ENCODE data around the gene IGSF9B. TPM values are rescaled to one million over a fixed set of nuclear protein-coding genes. Genes with fewer than 3 reads are reported as not detected.

IGSF9B gene
- total RNA-seq, 2 experiments from 2014 or later: 79.0 to 84.2 TPM

GRCh38 chr11:133918608-133919260, 38.0 kb downstream of the IGSF9B start:
- intact Hi-C loops (cut with DNase I, micrococcal nuclease): no loop called here
- ChIA-PET CTCF (interaction anchor here (0.6 to 1.6 kb wide), 2 partner anchors 12 to 132 kb away, joined by 3 to 5 read pairs; no protein-coding TSS in a partner anchor), POLR2A (interaction anchor here (0.5 kb wide), 1 partner anchor 305 kb away, joined by 3 read pairs; the partner anchor contains the start of gene NCAPD3)

GRCh38 chr11:133917921-133918607, 38.7 kb downstream of the IGSF9B start:
- Mint-ChIP-seq H3K27me3 (no peaks in the 10 kb centered on the region), H3K27ac (no peak overlapping the region), H3K4me3 (no peak overlapping the region), H3K36me3 (ENCODE audit: low read depth) (peaks cover 44% of the 10 kb centered on the region), H3K4me1 (peaks cover 3% of the 10 kb centered on the region), H3K9me3 (ENCODE audit: low read depth) (no peaks in the 10 kb centered on the region)
- ATAC-seq: peak; percentile 27
- CTCF ChIA-PET: interaction anchor here (0.6 to 2.9 kb wide), 3 partner anchors 9 to 133 kb away, joined by 3 to 8 read pairs (median 5); no protein-coding TSS in a partner anchor
- intact Hi-C loops (cut with DNase I, micrococcal nuclease): no loop called here
- POLR2A ChIA-PET: no interaction called here
- DNase-seq: peak; percentile 26

More at GRCh38 chr11:133918608-133919260, 38.0 kb downstream of the IGSF9B start:
- H3K4me1 Mint-ChIP-seq: peaks cover 3% of the 10 kb centered on the region
- H3K36me3 Mint-ChIP-seq (ENCODE audit: low read depth): peaks cover 45% of the 10 kb centered on the region
- H3K27me3 Mint-ChIP-seq: no peaks in the 10 kb centered on the region
- no peak for DNase-seq
- peak overlapping the region; percentile 17 for H3K4me3 Mint-ChIP-seq
- ATAC-seq: peak; percentile 24
- H3K9me3 Mint-ChIP-seq (ENCODE audit: low read depth): no peaks in the 10 kb centered on the region
- no peak overlapping the region for H3K27ac Mint-ChIP-seq

- CTCF ChIA-PET: interaction anchor here (0.5 to 2.9 kb wide), 5 partner anchors 10 to 354 kb away, joined by 3 to 8 read pairs (median 3); no protein-coding TSS in a partner anchor
- no peak overlapping the region for H3K27ac Mint-ChIP-seq
- POLR2A ChIA-PET: interaction anchor here (0.6 kb wide), 1 partner anchor 681 kb away, joined by 4 read pairs; no protein-coding TSS in a partner anchor
These were observed 39.9 kb downstream of the IGSF9B start for GRCh38 chr11:133916784-133917440.

GRCh38 chr11:133913761-133914160, 43.0 kb downstream of the IGSF9B start:
- CTCF ChIA-PET: interaction anchor here (1.0 kb wide), 1 partner anchor 98 kb away, joined by 3 read pairs; no protein-coding TSS in a partner anchor
- intact Hi-C loops (cut with DNase I, micrococcal nuclease): no loop called here
- ATAC-seq: no peak
- Mint-ChIP-seq H3K36me3 (ENCODE audit: low read depth) (peaks cover 44% of the 10 kb centered on the region), H3K27ac (no peak overlapping the region), H3K27me3 (no peaks in the 10 kb centered on the region), H3K4me1 (peaks cover 2% of the 10 kb centered on the region), H3K4me3 (no peak overlapping the region), H3K9me3 (ENCODE audit: low read depth) (no peaks in the 10 kb centered on the region)
- POLR2A ChIA-PET: interaction anchor here (0.6 kb wide), 1 partner anchor 484 kb away, joined by 10 read pairs; no protein-coding TSS in a partner anchor
- no peak for DNase-seq

More at GRCh38 chr11:133916784-133917440, 39.9 kb downstream of the IGSF9B start:
- Mint-ChIP-seq H3K4me3 (no peak overlapping the region), H3K36me3 (ENCODE audit: low read depth) (peaks cover 41% of the 10 kb centered on the region), H3K4me1 (peaks cover 3% of the 10 kb centered on the region), H3K27me3 (no peaks in the 10 kb centered on the region), H3K9me3 (ENCODE audit: low read depth) (no peaks in the 10 kb centered on the region)
- intact Hi-C loops (cut with DNase I, micrococcal nuclease): no loop called here
- ATAC-seq: no peak
- DNase-seq: no peak

GRCh38 chr11:133911171-133911570, 45.6 kb downstream of the IGSF9B start:
- Mint-ChIP-seq H3K27me3 (no peaks in the 10 kb centered on the region), H3K9me3 (ENCODE audit: low read depth) (no peaks in the 10 kb centered on the region), H3K4me1 (no peaks in the 10 kb centered on the region), H3K36me3 (ENCODE audit: low read depth) (peaks cover 48% of the 10 kb centered on the region), H3K27ac (no peak overlapping the region), H3K4me3 (no peak overlapping the region)
- ChIA-PET POLR2A (no interaction called here), CTCF (interaction anchor here (0.6 to 1.7 kb wide), 3 partner anchors 13 to 228 kb away, joined by 3 read pairs; no protein-coding TSS in a partner anchor)
- no peak for DNase-seq
- intact Hi-C loops (cut with DNase I, micrococcal nuclease): no loop called here
- peak; percentile 76 for ATAC-seq

GRCh38 chr11:133910101-133910500, 46.7 kb downstream of the IGSF9B start:
- POLR2A ChIA-PET: no interaction called here

GRCh38 chr11:133908827-133909226, 47.9 kb downstream of the IGSF9B start:
- Mint-ChIP-seq H3K4me3 (no peak overlapping the region), H3K36me3 (ENCODE audit: low read depth) (peaks cover 47% of the 10 kb centered on the region)
- no peak for DNase-seq

More at GRCh38 chr11:133910101-133910500, 46.7 kb downstream of the IGSF9B start:
- no peaks in the 10 kb centered on the region for H3K9me3 Mint-ChIP-seq (ENCODE audit: low read depth)
- H3K27me3 Mint-ChIP-seq: no peaks in the 10 kb centered on the region
- no peak overlapping the region for H3K4me3 Mint-ChIP-seq
- H3K36me3 Mint-ChIP-seq (ENCODE audit: low read depth): peaks cover 52% of the 10 kb centered on the region
- no peak overlapping the region for H3K27ac Mint-ChIP-seq
- CTCF ChIA-PET: interaction anchor here (0.6 kb wide), 1 partner anchor 13 kb away, joined by 3 read pairs; no protein-coding TSS in a partner anchor
- H3K4me1 Mint-ChIP-seq: no peaks in the 10 kb centered on the region
- intact Hi-C loops (cut with DNase I, micrococcal nuclease): no loop called here
- DNase-seq (no peak), ATAC-seq (no peak)

GRCh38 chr11:133907841-133908241, 48.9 kb downstream of the IGSF9B start:
- intact Hi-C loops (cut with DNase I, micrococcal nuclease): no loop called here
- CTCF ChIA-PET: interaction anchor here (1.0 kb wide), 1 partner anchor 142 kb away, joined by 4 read pairs; no protein-coding TSS in a partner anchor
- H3K4me3 Mint-ChIP-seq: no peak overlapping the region

More at GRCh38 chr11:133908827-133909226, 47.9 kb downstream of the IGSF9B start:
- no peaks in the 10 kb centered on the region for H3K9me3 Mint-ChIP-seq (ENCODE audit: low read depth)
- ATAC-seq: no peak
- no peaks in the 10 kb centered on the region for H3K27me3 Mint-ChIP-seq
- POLR2A ChIA-PET: no interaction called here
- no peaks in the 10 kb centered on the region for H3K4me1 Mint-ChIP-seq
- no peak overlapping the region for H3K27ac Mint-ChIP-seq
- intact Hi-C loops (cut with DNase I, micrococcal nuclease): no loop called here
- CTCF ChIA-PET: no interaction called here

GRCh38 chr11:133907216-133907615, 49.6 kb downstream of the IGSF9B start:
- H3K27ac Mint-ChIP-seq: no peak overlapping the region
- H3K4me3 Mint-ChIP-seq: no peak overlapping the region

More at GRCh38 chr11:133907841-133908241, 48.9 kb downstream of the IGSF9B start:
- Mint-ChIP-seq H3K27me3 (no peaks in the 10 kb centered on the region), H3K9me3 (ENCODE audit: low read depth) (no peaks in the 10 kb centered on the region), H3K36me3 (ENCODE audit: low read depth) (peaks cover 41% of the 10 kb centered on the region), H3K27ac (no peak overlapping the region), H3K4me1 (no peaks in the 10 kb centered on the region)
- POLR2A ChIA-PET: no interaction called here
- DNase-seq (peak; percentile 2), ATAC-seq (no peak)

GRCh38 chr11:133906746-133907145, 50.0 kb downstream of the IGSF9B start:
- POLR2A ChIA-PET: no interaction called here
- CTCF ChIA-PET: interaction anchor here (0.7 to 1.0 kb wide), 2 partner anchors 12 to 144 kb away, joined by 3 to 4 read pairs; no protein-coding TSS in a partner anchor
- Mint-ChIP-seq H3K9me3 (ENCODE audit: low read depth) (no peaks in the 10 kb centered on the region), H3K27me3 (no peaks in the 10 kb centered on the region), H3K4me1 (no peaks in the 10 kb centered on the region), H3K27ac (no peak overlapping the region), H3K4me3 (no peak overlapping the region), H3K36me3 (ENCODE audit: low read depth) (peaks cover 35% of the 10 kb centered on the region)
- DNase-seq (peak; percentile 1), ATAC-seq (no peak)
- intact Hi-C loops (cut with DNase I, micrococcal nuclease): no loop called here

More at GRCh38 chr11:133907216-133907615, 49.6 kb downstream of the IGSF9B start:
- intact Hi-C loops (cut with DNase I, micrococcal nuclease): no loop called here
- H3K27me3 Mint-ChIP-seq: no peaks in the 10 kb centered on the region
- ChIA-PET CTCF (interaction anchor here (1.0 kb wide), 1 partner anchor 143 kb away, joined by 4 read pairs; no protein-coding TSS in a partner anchor), POLR2A (no interaction called here)
- DNase-seq: no peak
- no peak for ATAC-seq
- peaks cover 38% of the 10 kb centered on the region for H3K36me3 Mint-ChIP-seq (ENCODE audit: low read depth)
- no peaks in the 10 kb centered on the region for H3K9me3 Mint-ChIP-seq (ENCODE audit: low read depth)
- no peaks in the 10 kb centered on the region for H3K4me1 Mint-ChIP-seq

- no peak for ATAC-seq
- CTCF ChIA-PET: interaction anchor here (0.7 kb wide), 1 partner anchor 12 kb away, joined by 3 read pairs; no protein-coding TSS in a partner anchor
- no peak overlapping the region for H3K27ac Mint-ChIP-seq
These were observed 50.5 kb downstream of the IGSF9B start for GRCh38 chr11:133906241-133906640.

More at GRCh38 chr11:133906241-133906640, 50.5 kb downstream of the IGSF9B start:
- POLR2A ChIA-PET: no interaction called here
- Mint-ChIP-seq H3K4me1 (no peaks in the 10 kb centered on the region), H3K36me3 (ENCODE audit: low read depth) (peaks cover 35% of the 10 kb centered on the region), H3K9me3 (ENCODE audit: low read depth) (no peaks in the 10 kb centered on the region), H3K27me3 (no peaks in the 10 kb centered on the region), H3K4me3 (no peak overlapping the region)
- peak; percentile 3 for DNase-seq
- intact Hi-C loops (cut with DNase I, micrococcal nuclease): no loop called here

All from activated CD4-positive, alpha-beta T cell treated with anti-CD3 and anti-CD28 coated beads for 36 hours (primary cell).